HCT116 (cell line): ENCODE results near the gene PTPMT1. TPM values are rescaled to one million over a fixed set of nuclear protein-coding genes. Genes with fewer than 3 reads are reported as not detected.

Source experiments
- ATAC-seq: fragments of 200-7000 bp; cut with Tn5 transposase; 2 replicates; pipeline ENCODE4 v1.9.1; 2020; ENCODE audit warnings: mild to moderate bottlenecking, moderate library complexity
- BruUV-seq: library from RNA; stranded (reverse); fragments of 400-500 nt; replicated peaks from 2 replicates; lab custom pipeline; 2021; lab: Mats Ljungman, UMichigan
- CTCF ChIA-PET: fragments of 300-600 bp; sonication (Branson Sonifier 250); formaldehyde crosslinking; loops from one replicate; lab custom pipeline; 2021; ENCODE audit warnings: antibody characterized with exemption; lab: Charles Lee
- POLR2A ChIA-PET: fragments of 300-600, 350-600 bp; sonication (Branson Sonifier 250); formaldehyde crosslinking; loops from one replicate; lab custom pipeline; 2021; ENCODE audit warnings: antibody characterized with exemption; lab: Charles Lee
- RAD21 ChIA-PET, 2 experiments: fragments of 300-600 bp; sonication (Branson Sonifier 250); formaldehyde crosslinking; loops; one replicate each; lab custom pipeline; 2023; ENCODE audit warnings: low total read pairs in 2 of 2; ENCODE audit not compliant: uncharacterized antibody in 2 of 2, unreplicated experiment in 2 of 2, low non-redundant PET in 1 of 2; lab: Charles Lee
- DNase-seq: peaks from one replicate; pipeline ENCODE4 v3.0.0-alpha.2; 2010; ENCODE audit warnings: low read depth, low spot score
- H2AFZ ChIP-seq: fragments of 200-600 bp; shearing (Covaris generic), sonication (generic); 2 replicates; pipeline ENCODE4 v1.6.1; 2017; ENCODE audit warnings: low read depth, mixed run types, mixed read lengths, antibody characterized with exemption, low read length; ENCODE audit not compliant: poor library complexity, severe bottlenecking
- H3K27ac ChIP-seq: 2 replicates; pipeline ENCODE4 v1.5.1; 2012; ENCODE audit warnings: low read depth, low read length
- H3K27me3 ChIP-seq: fragments of 200-600 bp; sonication (generic); 2 replicates; pipeline ENCODE4 v1.6.1; 2016; ENCODE audit warnings: mixed run types, low read length, mixed read lengths; ENCODE audit not compliant: insufficient read depth
- H3K36me3 ChIP-seq, 2 experiments: fragments of 200-500 bp in 1 of 2; fragments of 200-600 bp in 1 of 2; sonication (Bioruptor generic) in 1 of 2; sonication (generic) in 1 of 2; 2 replicates each; pipeline versions ENCODE4 v1.5.1 to v1.6.1; 2014 to 2016; ENCODE audit warnings: low read length in 2 of 2, inconsistent platforms in 1 of 2, mixed read lengths in 1 of 2, mixed run types in 1 of 2; ENCODE audit not compliant: insufficient read depth in 2 of 2, control insufficient read depth in 1 of 2
- H3K4me1 ChIP-seq, 2 experiments: fragments of 200-600 bp in 1 of 2; sonication (generic) in 1 of 2; 2 replicates each; pipeline versions ENCODE4 v1.5.1 to v1.6.1; 2012 to 2017; ENCODE audit warnings: low read length in 2 of 2, inconsistent platforms in 1 of 2, mild to moderate bottlenecking in 1 of 2, mixed read lengths in 1 of 2, mixed run types in 1 of 2, moderate library complexity in 1 of 2; ENCODE audit not compliant: insufficient read depth in 2 of 2, control insufficient read depth in 1 of 2
- H3K4me2 ChIP-seq: fragments of 200-600 bp; sonication (generic); 2 replicates; pipeline ENCODE4 v1.6.1; 2017; ENCODE audit warnings: mixed run types, low read length, mixed read lengths
- H3K4me3 ChIP-seq, 2 experiments: fragments of 200-600 bp in 1 of 2; sonication (generic) in 1 of 2; replicated peaks in 1 of 2; 2 replicates each; pipeline ENCODE4 v1.5.1; 2011 to 2016; ENCODE audit warnings: low read length in 2 of 2, control low read depth in 1 of 2, low read depth in 1 of 2, mild to moderate bottlenecking in 1 of 2, mixed read lengths in 1 of 2, mixed run types in 1 of 2
- H3K79me2 ChIP-seq: fragments of 200-600 bp; sonication (generic); 2 replicates; pipeline ENCODE4 v1.6.1; 2017; ENCODE audit warnings: mild to moderate bottlenecking, mixed run types, low read length, moderate library complexity, mixed read lengths; ENCODE audit not compliant: insufficient read depth
- H3K9ac ChIP-seq: fragments of 200-600 bp; sonication (generic); 2 replicates; pipeline ENCODE4 v1.6.1; 2016; ENCODE audit warnings: low read length, mixed read lengths
- H3K9me2 ChIP-seq: fragments of 200-600 bp; sonication (generic), shearing (Covaris generic); 2 replicates; pipeline ENCODE4 v1.6.1; 2017; ENCODE audit warnings: mixed run types, mild to moderate bottlenecking, moderate library complexity; ENCODE audit not compliant: insufficient read depth
- H3K9me3 ChIP-seq, 2 experiments: fragments of 200-500 bp in 1 of 2; fragments of 200-600 bp in 1 of 2; sonication (Bioruptor generic) in 1 of 2; sonication (generic) in 1 of 2; 2 replicates each; pipeline ENCODE4 v1.6.1; 2014 to 2017; ENCODE audit warnings: low read length in 2 of 2, mixed read lengths in 2 of 2, inconsistent platforms in 1 of 2, low read depth in 1 of 2, mild to moderate bottlenecking in 1 of 2, mixed run types in 1 of 2, moderate library complexity in 1 of 2; ENCODE audit not compliant: control insufficient read depth in 1 of 2, insufficient read depth in 1 of 2
- H4K20me1 ChIP-seq: fragments of 200-600 bp; sonication (generic), shearing (Covaris generic); 2 replicates; pipeline ENCODE4 v1.6.1; 2017; ENCODE audit warnings: mixed run types, mild to moderate bottlenecking, moderate library complexity; ENCODE audit not compliant: insufficient read depth
- CTCF ChIP-seq, 3 experiments: fragments of 200-600 bp in 1 of 3; sonication (generic) in 1 of 3; IDR thresholded peaks in 2 of 3; conservative IDR thresholded peaks in 1 of 3; 2 replicates each; pipeline ENCODE4 v1.5.1; 2012 to 2017; ENCODE audit warnings: low read depth in 2 of 3, low read length in 2 of 3, antibody characterized with exemption in 1 of 3, borderline replicate concordance in 1 of 3, control low read depth in 1 of 3, mild to moderate bottlenecking in 1 of 3, mixed read lengths in 1 of 3, mixed run types in 1 of 3, moderate library complexity in 1 of 3; ENCODE audit not compliant: insufficient read depth in 1 of 3
- ZBTB33 ChIP-seq: IDR thresholded peaks from 2 replicates; pipeline ENCODE4 v1.6.1; 2011; ENCODE audit warnings: mild to moderate bottlenecking, low read length, moderate library complexity; ENCODE audit not compliant: insufficient replicate concordance; ENCODE audit errors: extremely low read depth
- intact Hi-C: fragments of 100-400 bp; cut with micrococcal nuclease; formaldehyde crosslinking; loops from 2 replicates; pipeline ENCODE4 v1.10.0; 2022
- total RNA-seq: library from RNA; stranded (reverse); gene quantifications from one replicate; pipeline ENCODE4 v1.2.1, GENCODE V29; 2021; ENCODE audit not compliant: unreplicated experiment
- TF ChIP-seq, protein P1 (sequence below): IDR thresholded peaks from 2 replicates; pipeline ENCODE4 v1.6.1; 2012

The PTPMT1 gene
- total RNA-seq, 1 experiment from 2014 or later: 71.6 TPM

GRCh38 chr11:47551086-47551485 is 14.3 kb upstream of the PTPMT1 start:
- H3K4me1 ChIP-seq: peaks cover 13 to 38% of the 10 kb centered on the region in 2 experiments
- intact Hi-C loops: loop anchor here (5.0 to 10.0 kb wide), 2 partner anchors 126 to 216 kb away; partner anchors contain the start of genes FNBP4 and PSMC3
- DNase-seq: no peak
- no peaks in the 10 kb centered on the region for H3K9me3 ChIP-seq
- POLR2A ChIA-PET: interaction anchor here (1.0 to 1.5 kb wide), 3 partner anchors 11 to 29 kb away, joined by 3 read pairs; partner anchors contain the start of gene PTPMT1
- peak; percentile 13 to 48 (median 41); a peak in 4 of 6 replicates for TF ChIP-seq CTCF (IDR thresholded peaks at IDR 0.05 in 2 of 3, conservative IDR thresholded peaks at IDR 0.05 in 1 of 3; ENCODE audit: borderline replicate concordance in 1 of 3, insufficient read depth in 1 of 3, low read depth in 2 of 3, low read length in 2 of 3)
- TF ChIP-seq ZBTB33: no peak
- TF ChIP-seq, protein P1, sequence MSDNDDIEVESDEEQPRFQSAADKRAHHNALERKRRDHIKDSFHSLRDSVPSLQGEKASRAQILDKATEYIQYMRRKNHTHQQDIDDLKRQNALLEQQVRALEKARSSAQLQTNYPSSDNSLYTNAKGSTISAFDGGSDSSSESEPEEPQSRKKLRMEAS: peak; percentile 43; the same call in 1 of the 2 replicates
- TF ChIP-seq, all 23 proteins: peak for 2
- Histone ChIP-seq H4K20me1 (peaks cover 6% of the 10 kb centered on the region; the same call in 1 of the 2 replicates), H3K9ac (peak overlapping the region; percentile 92; the same call in 1 of the 2 replicates), H2AFZ (no peak overlapping the region), H3K36me3 (peaks cover 0 to 4% of the 10 kb centered on the region in 2 experiments; a peak in 1 of 4 replicates), H3K27me3 (no peaks in the 10 kb centered on the region), H3K9me2 (no peaks in the 10 kb centered on the region), H3K4me2 (peak overlapping the region; percentile 98), H3K79me2 (peaks cover 71% of the 10 kb centered on the region), H3K4me3 (peak overlapping the region; percentile 94 to 97), H3K27ac (peak overlapping the region; percentile 93; the same call in 1 of the 2 replicates)
- RAD21 ChIA-PET: no interaction called here
- CTCF ChIA-PET: interaction anchor here (1.5 to 1.6 kb wide), 2 partner anchors 10 to 16 kb away, joined by 5 to 9 read pairs; no protein-coding TSS in a partner anchor
- ATAC-seq: no peak
- no TSS peak for BruUV-seq
